HCT116 (cell line): ENCODE data around the gene HYAL4. TPM values are rescaled to one million over a fixed set of nuclear protein-coding genes. Genes with fewer than 3 reads are reported as not detected.

Experiments used
- ATAC-seq: fragments of 200-7000 bp; cut with Tn5 transposase; 2 replicates; pipeline ENCODE4 v1.9.1; 2020; ENCODE audit warnings: mild to moderate bottlenecking, moderate library complexity
- BruUV-seq: library from RNA; stranded (reverse); fragments of 400-500 nt; replicated peaks from 2 replicates; lab custom pipeline; 2021; lab: Mats Ljungman, UMichigan
- CTCF ChIA-PET: fragments of 300-600 bp; sonication (Branson Sonifier 250); formaldehyde crosslinking; loops from one replicate; lab custom pipeline; 2021; ENCODE audit warnings: antibody characterized with exemption; lab: Charles Lee
- POLR2A ChIA-PET: fragments of 300-600, 350-600 bp; sonication (Branson Sonifier 250); formaldehyde crosslinking; loops from one replicate; lab custom pipeline; 2021; ENCODE audit warnings: antibody characterized with exemption; lab: Charles Lee
- RAD21 ChIA-PET, 2 experiments: fragments of 300-600 bp; sonication (Branson Sonifier 250); formaldehyde crosslinking; loops; one replicate each; lab custom pipeline; 2023; ENCODE audit warnings: low total read pairs in 2 of 2; ENCODE audit not compliant: uncharacterized antibody in 2 of 2, unreplicated experiment in 2 of 2, low non-redundant PET in 1 of 2; lab: Charles Lee
- DNase-seq: peaks from one replicate; pipeline ENCODE4 v3.0.0-alpha.2; 2010; ENCODE audit warnings: low read depth, low spot score
- H2AFZ ChIP-seq: fragments of 200-600 bp; shearing (Covaris generic), sonication (generic); 2 replicates; pipeline ENCODE4 v1.6.1; 2017; ENCODE audit warnings: low read depth, mixed run types, mixed read lengths, antibody characterized with exemption, low read length; ENCODE audit not compliant: poor library complexity, severe bottlenecking
- H3K27ac ChIP-seq: 2 replicates; pipeline ENCODE4 v1.5.1; 2012; ENCODE audit warnings: low read depth, low read length
- H3K27me3 ChIP-seq: fragments of 200-600 bp; sonication (generic); 2 replicates; pipeline ENCODE4 v1.6.1; 2016; ENCODE audit warnings: mixed run types, low read length, mixed read lengths; ENCODE audit not compliant: insufficient read depth
- H3K36me3 ChIP-seq, 2 experiments: fragments of 200-500 bp in 1 of 2; fragments of 200-600 bp in 1 of 2; sonication (Bioruptor generic) in 1 of 2; sonication (generic) in 1 of 2; 2 replicates each; pipeline versions ENCODE4 v1.5.1 to v1.6.1; 2014 to 2016; ENCODE audit warnings: low read length in 2 of 2, inconsistent platforms in 1 of 2, mixed read lengths in 1 of 2, mixed run types in 1 of 2; ENCODE audit not compliant: insufficient read depth in 2 of 2, control insufficient read depth in 1 of 2
- H3K4me1 ChIP-seq, 2 experiments: fragments of 200-600 bp in 1 of 2; sonication (generic) in 1 of 2; 2 replicates each; pipeline versions ENCODE4 v1.5.1 to v1.6.1; 2012 to 2017; ENCODE audit warnings: low read length in 2 of 2, inconsistent platforms in 1 of 2, mild to moderate bottlenecking in 1 of 2, mixed read lengths in 1 of 2, mixed run types in 1 of 2, moderate library complexity in 1 of 2; ENCODE audit not compliant: insufficient read depth in 2 of 2, control insufficient read depth in 1 of 2
- H3K4me2 ChIP-seq: fragments of 200-600 bp; sonication (generic); 2 replicates; pipeline ENCODE4 v1.6.1; 2017; ENCODE audit warnings: mixed run types, low read length, mixed read lengths
- H3K4me3 ChIP-seq, 2 experiments: fragments of 200-600 bp in 1 of 2; sonication (generic) in 1 of 2; replicated peaks in 1 of 2; 2 replicates each; pipeline ENCODE4 v1.5.1; 2011 to 2016; ENCODE audit warnings: low read length in 2 of 2, control low read depth in 1 of 2, low read depth in 1 of 2, mild to moderate bottlenecking in 1 of 2, mixed read lengths in 1 of 2, mixed run types in 1 of 2
- H3K79me2 ChIP-seq: fragments of 200-600 bp; sonication (generic); 2 replicates; pipeline ENCODE4 v1.6.1; 2017; ENCODE audit warnings: mild to moderate bottlenecking, mixed run types, low read length, moderate library complexity, mixed read lengths; ENCODE audit not compliant: insufficient read depth
- H3K9ac ChIP-seq: fragments of 200-600 bp; sonication (generic); 2 replicates; pipeline ENCODE4 v1.6.1; 2016; ENCODE audit warnings: low read length, mixed read lengths
- H3K9me2 ChIP-seq: fragments of 200-600 bp; sonication (generic), shearing (Covaris generic); 2 replicates; pipeline ENCODE4 v1.6.1; 2017; ENCODE audit warnings: mixed run types, mild to moderate bottlenecking, moderate library complexity; ENCODE audit not compliant: insufficient read depth
- H3K9me3 ChIP-seq, 2 experiments: fragments of 200-500 bp in 1 of 2; fragments of 200-600 bp in 1 of 2; sonication (Bioruptor generic) in 1 of 2; sonication (generic) in 1 of 2; 2 replicates each; pipeline ENCODE4 v1.6.1; 2014 to 2017; ENCODE audit warnings: low read length in 2 of 2, mixed read lengths in 2 of 2, inconsistent platforms in 1 of 2, low read depth in 1 of 2, mild to moderate bottlenecking in 1 of 2, mixed run types in 1 of 2, moderate library complexity in 1 of 2; ENCODE audit not compliant: control insufficient read depth in 1 of 2, insufficient read depth in 1 of 2
- H4K20me1 ChIP-seq: fragments of 200-600 bp; sonication (generic), shearing (Covaris generic); 2 replicates; pipeline ENCODE4 v1.6.1; 2017; ENCODE audit warnings: mixed run types, mild to moderate bottlenecking, moderate library complexity; ENCODE audit not compliant: insufficient read depth
- CBX3 ChIP-seq: IDR thresholded peaks from 2 replicates; pipeline ENCODE4 v1.6.1; 2012; ENCODE audit warnings: low read depth
- EZH2 ChIP-seq: fragments of 200-600 bp; sonication (generic); IDR thresholded peaks from 2 replicates; pipeline ENCODE4 v1.6.1; 2017; ENCODE audit warnings: antibody characterized with exemption, mixed run types
- FOSL1 ChIP-seq: IDR thresholded peaks from 2 replicates; pipeline ENCODE4 v1.6.1; 2012; ENCODE audit warnings: low read depth
- JUND ChIP-seq: IDR thresholded peaks from 2 replicates; pipeline ENCODE4 v1.6.1; 2012
- POLR2A ChIP-seq: IDR thresholded peaks from 2 replicates; pipeline ENCODE4 v1.7.0; 2011; ENCODE audit warnings: borderline replicate concordance; ENCODE audit not compliant: insufficient read depth, insufficient read length; ENCODE audit errors: extremely low read depth
- POLR2AphosphoS5 ChIP-seq: IDR thresholded peaks from 2 replicates; pipeline ENCODE4 v1.6.1; 2011; ENCODE audit warnings: mild to moderate bottlenecking, low read depth, low read length, moderate library complexity
- SIN3A ChIP-seq: IDR thresholded peaks from 2 replicates; pipeline ENCODE4 v1.6.1; 2012; ENCODE audit warnings: low read depth
- TCF7L2 ChIP-seq: IDR thresholded peaks from 2 replicates; pipeline ENCODE4 v1.7.0; 2011; ENCODE audit warnings: borderline replicate concordance, inconsistent platforms; ENCODE audit not compliant: insufficient read depth, insufficient read length; ENCODE audit errors: extremely low read depth
- ZNF274 ChIP-seq: fragments of 200-500 bp; sonication (Bioruptor generic); IDR thresholded peaks from 2 replicates; pipeline ENCODE4 v1.6.1; 2014; ENCODE audit warnings: mild to moderate bottlenecking, low read depth, low read length, inconsistent platforms
- intact Hi-C: fragments of 100-400 bp; cut with micrococcal nuclease; formaldehyde crosslinking; loops from 2 replicates; pipeline ENCODE4 v1.10.0; 2022
- total RNA-seq: library from RNA; stranded (reverse); gene quantifications from one replicate; pipeline ENCODE4 v1.2.1, GENCODE V29; 2021; ENCODE audit not compliant: unreplicated experiment
- TF ChIP-seq, protein P1 (sequence below): IDR thresholded peaks from 2 replicates; pipeline ENCODE4 v1.6.1; 2012
- TF ChIP-seq, protein P2 (sequence below): IDR thresholded peaks from 2 replicates; pipeline ENCODE4 v1.6.1; 2012; ENCODE audit warnings: low read depth
- TF ChIP-seq, protein P3 (sequence below), 3 experiments: fragments of 200-600 bp in 1 of 3; sonication (generic) in 1 of 3; IDR thresholded peaks in 2 of 3; conservative IDR thresholded peaks in 1 of 3; 2 replicates each; pipeline ENCODE4 v1.5.1; 2012 to 2017; ENCODE audit warnings: low read depth in 2 of 3, low read length in 2 of 3, antibody characterized with exemption in 1 of 3, borderline replicate concordance in 1 of 3, control low read depth in 1 of 3, mild to moderate bottlenecking in 1 of 3, mixed read lengths in 1 of 3, mixed run types in 1 of 3, moderate library complexity in 1 of 3; ENCODE audit not compliant: insufficient read depth in 1 of 3

Gene HYAL4
- total RNA-seq, 1 experiment from 2014 or later = not detected

DNA sequence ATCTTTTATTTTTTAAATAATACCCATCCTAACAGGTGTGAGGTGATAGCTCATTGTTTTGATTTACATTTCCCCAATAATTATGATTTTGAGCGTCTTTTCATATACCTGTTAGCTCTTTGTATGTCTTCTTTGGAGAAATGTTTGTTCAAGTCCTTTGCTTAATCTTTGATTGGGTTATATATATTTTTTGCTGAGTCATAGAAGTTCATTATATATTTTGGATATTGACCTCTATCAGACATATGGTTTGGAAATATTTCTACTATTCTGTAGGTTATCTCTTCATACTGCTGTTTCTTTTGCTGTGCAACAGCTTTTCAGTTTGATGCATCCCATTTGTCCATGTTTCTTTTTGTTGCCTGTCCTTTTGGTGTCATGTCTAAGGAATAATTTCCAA is 23.6 kb upstream of the HYAL4 start:
- Histone ChIP-seq H3K27ac (no peak overlapping the region), H2AFZ (no peak overlapping the region), H4K20me1 (no peaks in the 10 kb centered on the region), H3K4me1 (no peaks in the 10 kb centered on the region), H3K79me2 (no peaks in the 10 kb centered on the region), H3K4me3 (no peak overlapping the region), H3K9ac (no peak overlapping the region), H3K9me2 (no peaks in the 10 kb centered on the region; the same call in 1 of the 2 replicates), H3K36me3 (no peaks in the 10 kb centered on the region), H3K9me3 (no peaks in the 10 kb centered on the region), H3K27me3 (no peaks in the 10 kb centered on the region), H3K4me2 (no peak overlapping the region)
- no peak for ATAC-seq
- ChIA-PET RAD21 (no interaction called here), POLR2A (no interaction called here), CTCF (no interaction called here)
- no peak for DNase-seq
- no peak for TF ChIP-seq POLR2A
- TF ChIP-seq POLR2AphosphoS5 = no peak
- TF ChIP-seq, protein P1, sequence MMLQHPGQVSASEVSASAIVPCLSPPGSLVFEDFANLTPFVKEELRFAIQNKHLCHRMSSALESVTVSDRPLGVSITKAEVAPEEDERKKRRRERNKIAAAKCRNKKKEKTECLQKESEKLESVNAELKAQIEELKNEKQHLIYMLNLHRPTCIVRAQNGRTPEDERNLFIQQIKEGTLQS = no peak
- no TSS peak for BruUV-seq
- intact Hi-C loops = no loop called here

DNA sequence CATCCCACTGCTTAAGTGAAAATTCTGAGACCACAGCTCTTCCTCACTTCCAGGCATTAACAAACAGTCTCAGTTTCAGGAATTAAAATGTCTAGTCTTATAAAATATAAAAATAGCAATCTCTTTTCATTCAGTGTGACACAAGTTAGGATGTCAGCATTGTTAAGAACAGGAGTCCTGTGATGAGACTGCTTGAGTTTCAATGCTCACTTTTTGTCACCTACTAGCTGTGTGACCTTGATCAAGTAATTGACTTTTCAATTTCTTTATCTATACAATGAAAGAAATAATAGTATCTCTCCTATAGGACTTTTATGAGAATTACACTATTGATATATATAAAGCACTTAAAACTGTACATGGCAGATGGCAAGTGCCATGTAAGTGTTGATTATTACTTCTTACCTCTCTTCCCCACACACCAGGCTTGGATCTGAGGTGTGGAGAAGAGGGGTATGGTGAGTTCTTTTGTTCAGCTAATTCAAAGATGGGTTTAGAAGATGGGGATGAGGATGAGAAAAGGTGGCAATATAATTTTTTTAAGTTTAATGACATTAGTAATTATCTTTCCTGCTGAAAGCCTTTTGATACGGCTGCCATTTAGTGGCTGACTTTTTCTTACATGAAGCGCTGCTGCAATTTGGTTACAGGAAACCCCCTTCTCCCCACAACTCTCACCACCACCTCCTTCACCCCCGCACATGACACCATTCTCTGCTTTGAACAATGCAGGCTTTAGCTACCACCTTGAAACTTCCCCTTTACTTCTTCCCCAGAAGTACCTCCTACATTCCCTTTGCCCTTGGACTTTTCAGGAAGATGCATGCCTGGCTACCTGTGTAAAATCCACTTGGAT is 20.8 kb upstream of the HYAL4 start:
- no peak overlapping the region for H3K4me2 ChIP-seq
- H3K9me3 ChIP-seq = no peaks in the 10 kb centered on the region
- DNase-seq = no peak
- H3K9ac ChIP-seq = no peak overlapping the region
- ChIA-PET CTCF (no interaction called here), RAD21 (no interaction called here), POLR2A (no interaction called here)
- no peaks in the 10 kb centered on the region for H3K4me1 ChIP-seq
- H3K4me3 ChIP-seq = no peak overlapping the region
- no peaks in the 10 kb centered on the region for H4K20me1 ChIP-seq
- H3K9me2 ChIP-seq = no peaks in the 10 kb centered on the region; the same call in 1 of the 2 replicates
- TF ChIP-seq, protein P1 = no peak
- TF ChIP-seq ZNF274 (no peak), CBX3 (no peak), FOSL1 (no peak), TCF7L2 (no peak), JUND (no peak), SIN3A (no peak), EZH2 (no peak), POLR2AphosphoS5 (no peak)
- TF ChIP-seq, protein P2, sequence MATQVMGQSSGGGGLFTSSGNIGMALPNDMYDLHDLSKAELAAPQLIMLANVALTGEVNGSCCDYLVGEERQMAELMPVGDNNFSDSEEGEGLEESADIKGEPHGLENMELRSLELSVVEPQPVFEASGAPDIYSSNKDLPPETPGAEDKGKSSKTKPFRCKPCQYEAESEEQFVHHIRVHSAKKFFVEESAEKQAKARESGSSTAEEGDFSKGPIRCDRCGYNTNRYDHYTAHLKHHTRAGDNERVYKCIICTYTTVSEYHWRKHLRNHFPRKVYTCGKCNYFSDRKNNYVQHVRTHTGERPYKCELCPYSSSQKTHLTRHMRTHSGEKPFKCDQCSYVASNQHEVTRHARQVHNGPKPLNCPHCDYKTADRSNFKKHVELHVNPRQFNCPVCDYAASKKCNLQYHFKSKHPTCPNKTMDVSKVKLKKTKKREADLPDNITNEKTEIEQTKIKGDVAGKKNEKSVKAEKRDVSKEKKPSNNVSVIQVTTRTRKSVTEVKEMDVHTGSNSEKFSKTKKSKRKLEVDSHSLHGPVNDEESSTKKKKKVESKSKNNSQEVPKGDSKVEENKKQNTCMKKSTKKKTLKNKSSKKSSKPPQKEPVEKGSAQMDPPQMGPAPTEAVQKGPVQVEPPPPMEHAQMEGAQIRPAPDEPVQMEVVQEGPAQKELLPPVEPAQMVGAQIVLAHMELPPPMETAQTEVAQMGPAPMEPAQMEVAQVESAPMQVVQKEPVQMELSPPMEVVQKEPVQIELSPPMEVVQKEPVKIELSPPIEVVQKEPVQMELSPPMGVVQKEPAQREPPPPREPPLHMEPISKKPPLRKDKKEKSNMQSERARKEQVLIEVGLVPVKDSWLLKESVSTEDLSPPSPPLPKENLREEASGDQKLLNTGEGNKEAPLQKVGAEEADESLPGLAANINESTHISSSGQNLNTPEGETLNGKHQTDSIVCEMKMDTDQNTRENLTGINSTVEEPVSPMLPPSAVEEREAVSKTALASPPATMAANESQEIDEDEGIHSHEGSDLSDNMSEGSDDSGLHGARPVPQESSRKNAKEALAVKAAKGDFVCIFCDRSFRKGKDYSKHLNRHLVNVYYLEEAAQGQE = no peak
- TF ChIP-seq, protein P3, sequence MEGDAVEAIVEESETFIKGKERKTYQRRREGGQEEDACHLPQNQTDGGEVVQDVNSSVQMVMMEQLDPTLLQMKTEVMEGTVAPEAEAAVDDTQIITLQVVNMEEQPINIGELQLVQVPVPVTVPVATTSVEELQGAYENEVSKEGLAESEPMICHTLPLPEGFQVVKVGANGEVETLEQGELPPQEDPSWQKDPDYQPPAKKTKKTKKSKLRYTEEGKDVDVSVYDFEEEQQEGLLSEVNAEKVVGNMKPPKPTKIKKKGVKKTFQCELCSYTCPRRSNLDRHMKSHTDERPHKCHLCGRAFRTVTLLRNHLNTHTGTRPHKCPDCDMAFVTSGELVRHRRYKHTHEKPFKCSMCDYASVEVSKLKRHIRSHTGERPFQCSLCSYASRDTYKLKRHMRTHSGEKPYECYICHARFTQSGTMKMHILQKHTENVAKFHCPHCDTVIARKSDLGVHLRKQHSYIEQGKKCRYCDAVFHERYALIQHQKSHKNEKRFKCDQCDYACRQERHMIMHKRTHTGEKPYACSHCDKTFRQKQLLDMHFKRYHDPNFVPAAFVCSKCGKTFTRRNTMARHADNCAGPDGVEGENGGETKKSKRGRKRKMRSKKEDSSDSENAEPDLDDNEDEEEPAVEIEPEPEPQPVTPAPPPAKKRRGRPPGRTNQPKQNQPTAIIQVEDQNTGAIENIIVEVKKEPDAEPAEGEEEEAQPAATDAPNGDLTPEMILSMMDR (IDR thresholded peaks at IDR 0.05 in 2 of 3, conservative IDR thresholded peaks at IDR 0.05 in 1 of 3; ENCODE audit: borderline replicate concordance in 1 of 3, insufficient read depth in 1 of 3, low read depth in 2 of 3, low read length in 2 of 3) = no peak
- ATAC-seq = no peak
- no TSS peak for BruUV-seq
- no peak overlapping the region for H2AFZ ChIP-seq
- intact Hi-C loops = no loop called here
- no peak overlapping the region for H3K27ac ChIP-seq
- H3K79me2 ChIP-seq = no peaks in the 10 kb centered on the region
- no peaks in the 10 kb centered on the region for H3K36me3 ChIP-seq
- H3K27me3 ChIP-seq = no peaks in the 10 kb centered on the region
